Measurements from ENCODE around the gene DISC1. TPM values are rescaled to one million over a fixed set of nuclear protein-coding genes. Genes with fewer than 3 reads are reported as not detected.
"Not testable (repeated sequence)": the region's sequence is repeated elsewhere in the genome, so short reads cannot be mapped to it uniquely, and the experiment has no call there.

The DISC1 gene
- total RNA-seq, 2 donors from 2014 or later = 3.9 to 8.2 TPM

- Mint-ChIP-seq H3K27ac (no peak overlapping the region), H3K4me1 (no peaks in the 10 kb centered on the region), H3K9me3 (peaks cover 9% of the 10 kb centered on the region), H3K4me3 (no peak overlapping the region), H3K27me3 (no peaks in the 10 kb centered on the region), H3K36me3 (ENCODE audit: low read depth) (peaks cover 33% of the 10 kb centered on the region)
- ATAC-seq (replicated peaks) = no peak
These were observed 124.3 kb downstream of the DISC1 start for GRCh38 chr1:231750818-231751362.

- no peak for ATAC-seq (replicated peaks)
- Mint-ChIP-seq H3K27me3 (no peaks in the 10 kb centered on the region), H3K27ac (no peak overlapping the region), H3K9me3 (peaks cover 9% of the 10 kb centered on the region), H3K4me1 (no peaks in the 10 kb centered on the region), H3K4me3 (no peak overlapping the region), H3K36me3 (ENCODE audit: low read depth) (peaks cover 33% of the 10 kb centered on the region)
These were observed 124.8 kb downstream of the DISC1 start for GRCh38 chr1:231751415-231751814.

- Mint-ChIP-seq H3K4me1 (no peaks in the 10 kb centered on the region), H3K27me3 (no peaks in the 10 kb centered on the region), H3K27ac (no peak overlapping the region), H3K36me3 (ENCODE audit: low read depth) (peaks cover 33% of the 10 kb centered on the region), H3K4me3 (no peak overlapping the region), H3K9me3 (peaks cover 9% of the 10 kb centered on the region)
- ATAC-seq (replicated peaks) = no peak
These were observed 126.7 kb downstream of the DISC1 start for GRCh38 chr1:231753313-231753712.

GRCh38 chr1:231757101-231757404, 130.5 kb downstream of the DISC1 start:
- H3K9me3 Mint-ChIP-seq = peaks cover 6% of the 10 kb centered on the region
- no peak for ATAC-seq (replicated peaks)

GRCh38 chr1:231757759-231758158, 131.2 kb downstream of the DISC1 start:
- ATAC-seq (replicated peaks) = no peak
- Mint-ChIP-seq H3K27me3 (no peaks in the 10 kb centered on the region), H3K36me3 (ENCODE audit: low read depth) (peaks cover 9% of the 10 kb centered on the region), H3K27ac (no peak overlapping the region), H3K4me1 (no peaks in the 10 kb centered on the region), H3K4me3 (no peak overlapping the region), H3K9me3 (peaks cover 6% of the 10 kb centered on the region)

More at GRCh38 chr1:231757101-231757404, 130.5 kb downstream of the DISC1 start:
- H3K4me1 Mint-ChIP-seq = no peaks in the 10 kb centered on the region
- H3K27me3 Mint-ChIP-seq = no peaks in the 10 kb centered on the region
- H3K36me3 Mint-ChIP-seq (ENCODE audit: low read depth) = peaks cover 16% of the 10 kb centered on the region
- no peak overlapping the region for H3K4me3 Mint-ChIP-seq
- no peak overlapping the region for H3K27ac Mint-ChIP-seq

GRCh38 chr1:231761252-231761651, 134.7 kb downstream of the DISC1 start:
- no peak overlapping the region for H3K27ac Mint-ChIP-seq
- no peaks in the 10 kb centered on the region for H3K9me3 Mint-ChIP-seq
- H3K4me1 Mint-ChIP-seq = no peaks in the 10 kb centered on the region
- no peaks in the 10 kb centered on the region for H3K27me3 Mint-ChIP-seq
- no peak for ATAC-seq (replicated peaks)
- H3K4me3 Mint-ChIP-seq = no peak overlapping the region
- H3K36me3 Mint-ChIP-seq (ENCODE audit: low read depth) = no peaks in the 10 kb centered on the region

- H3K27ac Mint-ChIP-seq = no peak overlapping the region
- ATAC-seq (replicated peaks) = no peak
- no peak overlapping the region for H3K4me3 Mint-ChIP-seq
- no peaks in the 10 kb centered on the region for H3K27me3 Mint-ChIP-seq
- no peaks in the 10 kb centered on the region for H3K9me3 Mint-ChIP-seq
- H3K4me1 Mint-ChIP-seq = no peaks in the 10 kb centered on the region
- H3K36me3 Mint-ChIP-seq (ENCODE audit: low read depth) = no peaks in the 10 kb centered on the region
These were observed 135.4 kb downstream of the DISC1 start for GRCh38 chr1:231761747-231762541.

DNA sequence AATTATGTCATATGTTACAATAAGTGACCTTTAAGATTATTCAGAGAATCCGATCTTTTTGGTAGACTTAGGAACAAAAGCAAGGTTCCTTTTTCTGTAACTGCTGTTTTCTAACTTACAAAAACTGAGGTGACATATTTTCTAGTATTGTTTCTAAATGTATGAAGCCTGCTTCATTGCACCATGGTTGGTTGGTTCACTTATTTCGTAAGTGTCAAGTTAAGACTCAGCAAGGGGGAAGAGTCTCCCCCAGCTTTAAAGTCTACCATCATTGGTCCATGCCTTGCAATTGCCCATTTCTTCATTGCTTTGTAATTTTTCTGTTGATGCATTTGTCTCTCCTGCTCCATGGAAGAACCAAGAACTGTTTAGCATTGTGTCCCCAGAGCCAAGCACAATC, 136.9 kb downstream of the DISC1 start:
- no peak overlapping the region for H3K4me3 Mint-ChIP-seq

GRCh38 chr1:231765825-231766224, 139.2 kb downstream of the DISC1 start:
- not testable (repeated sequence) for ATAC-seq (replicated peaks); H3K36me3 Mint-ChIP-seq (ENCODE audit: low read depth)

More for the DNA sequence above, 136.9 kb downstream of the DISC1 start:
- Mint-ChIP-seq H3K4me1 (no peaks in the 10 kb centered on the region), H3K9me3 (no peaks in the 10 kb centered on the region), H3K36me3 (ENCODE audit: low read depth) (no peaks in the 10 kb centered on the region), H3K27ac (no peak overlapping the region), H3K27me3 (no peaks in the 10 kb centered on the region)
- no peak for ATAC-seq (replicated peaks)

GRCh38 chr1:231767471-231767870, 140.9 kb downstream of the DISC1 start:
- Mint-ChIP-seq H3K4me1 (no peaks in the 10 kb centered on the region), H3K36me3 (ENCODE audit: low read depth) (peaks cover 15% of the 10 kb centered on the region), H3K4me3 (no peak overlapping the region), H3K27me3 (no peaks in the 10 kb centered on the region), H3K9me3 (no peaks in the 10 kb centered on the region), H3K27ac (no peak overlapping the region)
- ATAC-seq (replicated peaks) = no peak

More at GRCh38 chr1:231765825-231766224, 139.2 kb downstream of the DISC1 start:
- not testable (repeated sequence) for H3K9me3 Mint-ChIP-seq, H3K27me3 Mint-ChIP-seq, H3K27ac Mint-ChIP-seq, H3K4me1 Mint-ChIP-seq, H3K4me3 Mint-ChIP-seq

DNA sequence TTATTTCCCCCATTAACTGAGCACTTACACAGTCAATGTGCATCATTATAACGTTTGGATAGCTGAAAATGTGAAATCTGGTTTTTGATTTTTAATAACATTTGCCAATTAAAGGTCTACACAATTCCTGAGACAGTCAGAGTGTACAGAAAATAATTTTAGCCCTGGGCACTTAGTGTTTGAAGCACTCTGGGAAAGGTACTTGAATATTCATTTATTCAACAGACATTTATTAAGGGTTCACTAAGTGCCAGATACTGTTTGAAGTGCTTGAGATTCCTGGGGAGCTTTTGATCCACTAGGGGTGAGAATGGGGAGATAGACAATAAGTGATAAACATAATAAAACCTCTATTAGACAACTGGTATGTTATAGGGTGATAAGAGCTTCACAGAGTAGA, 141.8 kb downstream of the DISC1 start:
- ATAC-seq (replicated peaks) = no peak
- no peaks in the 10 kb centered on the region for H3K27me3 Mint-ChIP-seq
- peaks cover 19% of the 10 kb centered on the region for H3K36me3 Mint-ChIP-seq (ENCODE audit: low read depth)

DNA sequence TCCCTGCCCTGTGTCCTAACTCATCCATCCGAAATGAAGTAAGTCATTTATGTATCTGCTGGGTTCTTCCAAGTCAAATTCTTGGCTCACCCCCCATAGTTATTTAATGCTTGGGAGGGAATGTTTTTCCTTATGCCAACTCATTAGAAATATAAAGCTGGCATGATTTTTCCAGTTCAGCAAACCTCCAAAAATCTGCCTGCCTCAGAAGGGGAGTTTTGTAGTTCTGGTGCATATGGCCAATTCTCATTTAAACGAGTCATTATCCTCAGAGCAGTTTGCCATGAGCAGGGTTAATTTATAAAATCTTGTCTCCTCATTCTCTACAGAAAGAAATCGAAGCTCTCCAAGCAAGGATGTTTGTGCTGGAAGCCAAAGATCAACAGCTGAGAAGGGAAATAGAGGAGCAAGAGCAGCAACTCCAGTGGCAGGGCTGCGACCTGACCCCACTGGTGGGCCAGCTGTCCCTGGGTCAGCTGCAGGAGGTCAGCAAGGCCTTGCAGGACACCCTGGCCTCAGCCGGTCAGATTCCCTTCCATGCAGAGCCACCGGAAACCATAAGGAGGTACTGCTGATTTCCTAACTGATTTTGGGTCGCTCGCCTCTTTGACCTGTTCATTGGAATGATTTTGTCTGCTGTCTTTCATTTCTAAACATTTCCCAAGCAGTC, 144.1 kb downstream of the DISC1 start:
- Mint-ChIP-seq H3K36me3 (ENCODE audit: low read depth) (peaks cover 19% of the 10 kb centered on the region), H3K9me3 (no peaks in the 10 kb centered on the region), H3K4me3 (no peak overlapping the region), H3K27me3 (no peaks in the 10 kb centered on the region), H3K4me1 (no peaks in the 10 kb centered on the region), H3K27ac (no peak overlapping the region)
- no peak for ATAC-seq (replicated peaks)

More for the DNA sequence above, 141.8 kb downstream of the DISC1 start:
- H3K4me1 Mint-ChIP-seq = no peaks in the 10 kb centered on the region
- no peak overlapping the region for H3K27ac Mint-ChIP-seq
- no peak overlapping the region for H3K4me3 Mint-ChIP-seq
- H3K9me3 Mint-ChIP-seq = no peaks in the 10 kb centered on the region

GRCh38 chr1:231774719-231775335, 148.2 kb downstream of the DISC1 start:
- Mint-ChIP-seq H3K9me3 (no peaks in the 10 kb centered on the region), H3K36me3 (ENCODE audit: low read depth) (peaks cover 19% of the 10 kb centered on the region), H3K4me3 (no peak overlapping the region), H3K27me3 (no peaks in the 10 kb centered on the region), H3K27ac (no peak overlapping the region), H3K4me1 (no peaks in the 10 kb centered on the region)
- no peak for ATAC-seq (replicated peaks)

DNA sequence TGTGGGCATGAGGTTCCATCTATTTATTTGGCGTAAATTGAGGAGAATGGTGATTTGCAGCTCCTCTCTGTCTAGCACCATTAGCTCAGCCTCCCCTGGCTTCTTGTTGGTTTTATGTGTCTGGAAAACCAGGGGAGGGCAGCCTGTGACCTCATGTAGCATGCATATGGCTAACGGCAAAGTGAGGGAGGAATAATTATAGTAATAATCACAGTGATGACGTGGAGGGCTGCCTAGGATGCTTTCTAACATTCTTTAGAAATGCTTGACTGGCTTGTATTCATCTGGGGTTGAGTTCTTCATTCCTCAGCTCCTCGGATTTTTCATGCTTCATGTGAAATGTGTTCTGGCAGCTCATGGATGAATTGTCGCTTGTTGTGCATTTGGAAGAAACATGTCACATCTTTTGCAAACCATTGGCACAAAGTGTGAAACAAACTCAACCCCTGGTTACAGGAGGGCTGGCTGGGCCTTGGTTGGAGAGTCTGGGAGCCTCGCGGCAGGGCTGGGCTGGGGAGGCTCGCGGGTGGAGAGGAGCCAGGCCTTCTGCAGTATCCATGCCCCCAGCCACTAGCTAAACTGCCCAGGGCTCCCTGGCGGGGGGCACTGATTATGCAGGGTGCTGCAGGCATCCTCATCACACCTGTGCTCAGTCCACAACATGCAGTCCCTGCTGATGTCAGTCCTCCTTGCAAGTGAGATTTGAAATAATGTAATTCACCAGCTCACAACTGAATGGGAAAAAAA, 149.6 kb downstream of the DISC1 start:
- Mint-ChIP-seq H3K27ac (no peak overlapping the region), H3K9me3 (no peaks in the 10 kb centered on the region), H3K4me3 (no peak overlapping the region), H3K27me3 (no peaks in the 10 kb centered on the region), H3K4me1 (no peaks in the 10 kb centered on the region), H3K36me3 (ENCODE audit: low read depth) (peaks cover 15% of the 10 kb centered on the region)
- no peak for ATAC-seq (replicated peaks)
